HG03571 (cell line): ENCODE results near the gene ARHGEF6.
"Not testable (repeated sequence)": the region's sequence is repeated elsewhere in the genome, so short reads cannot be mapped to it uniquely, and the experiment has no call there.

Source experiments
- ATAC-seq: cut with Tn5 transposase; IDR thresholded peaks from one replicate; pipeline ENCODE4 v1.9.1; 2021; ENCODE audit not compliant: unreplicated experiment

The ARHGEF6 gene

GRCh38 chrX:136784231-136784630 lies 3.5 kb upstream of the ARHGEF6 start:
- ATAC-seq, result no peak

GRCh38 chrX:136783159-136783558 lies 2.4 kb upstream of the ARHGEF6 start:
- ATAC-seq, result no peak

- ATAC-seq, result no peak
Observed at GRCh38 chrX:136781180-136781797, 557 bp upstream of the ARHGEF6 start.

- no peak for ATAC-seq
Observed at GRCh38 chrX:136780241-136780640, 491 bp downstream of the ARHGEF6 start.

- no peak for ATAC-seq
Observed at GRCh38 chrX:136779346-136779781, 1.4 kb downstream of the ARHGEF6 start.

GRCh38 chrX:136778916-136779315 lies 1.8 kb downstream of the ARHGEF6 start:
- ATAC-seq, result no peak

GRCh38 chrX:136778020-136778419 lies 2.7 kb downstream of the ARHGEF6 start:
- ATAC-seq, result no peak

GRCh38 chrX:136773648-136774047 lies 7.1 kb downstream of the ARHGEF6 start:
- ATAC-seq, result no peak

- ATAC-seq, result not testable (repeated sequence)
Observed at GRCh38 chrX:136771869-136772268, 8.9 kb downstream of the ARHGEF6 start.

DNA sequence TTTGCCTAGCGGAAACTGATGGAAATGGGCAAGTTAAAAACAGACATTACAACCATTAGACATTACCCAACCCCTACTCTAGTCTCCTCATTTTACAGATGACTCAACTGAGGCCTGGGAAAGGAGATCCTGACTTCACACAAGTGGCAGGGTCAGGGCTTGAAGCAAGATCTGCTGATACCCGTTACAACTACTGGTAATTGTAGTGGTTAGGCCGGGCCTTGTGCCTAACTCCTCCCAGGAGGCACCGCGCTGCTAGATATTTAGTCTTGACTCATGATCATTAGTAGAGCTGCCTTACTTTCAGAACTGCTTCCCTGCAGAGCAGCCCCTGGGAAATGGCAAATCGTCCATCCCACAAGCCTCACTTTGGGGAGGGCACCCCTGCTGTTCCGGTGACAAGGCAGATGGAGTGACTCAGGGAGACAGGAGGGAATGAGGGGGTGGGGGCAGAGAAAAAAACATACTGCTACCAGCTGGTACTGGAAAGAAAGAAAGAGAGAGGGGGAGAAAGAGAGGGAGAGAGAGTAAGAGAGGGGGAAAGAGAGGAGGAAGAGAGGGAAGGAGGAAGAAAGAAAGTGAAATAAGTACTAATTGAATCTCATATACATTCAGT lies 12.2 kb downstream of the ARHGEF6 start:
- ATAC-seq, result no peak

- peak; percentile 73 for ATAC-seq
Observed at GRCh38 chrX:136767104-136767941, 13.4 kb downstream of the ARHGEF6 start.

DNA sequence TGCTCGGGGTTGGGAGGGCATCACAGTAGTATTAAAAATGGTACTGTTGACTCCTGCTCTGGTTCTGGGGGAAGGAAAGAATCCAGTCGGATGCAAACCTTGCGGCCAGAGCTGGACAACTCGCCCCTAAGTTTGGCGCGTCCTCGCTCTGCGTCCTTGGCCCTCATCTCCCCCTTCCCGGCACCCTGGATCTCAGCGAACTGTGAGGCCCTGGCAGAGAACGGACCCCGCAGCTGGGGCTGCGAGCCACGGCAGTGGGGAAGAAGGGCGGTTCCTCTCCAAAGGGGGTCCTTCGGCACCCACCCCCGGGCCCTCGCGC lies 14.0 kb downstream of the ARHGEF6 start:
- ATAC-seq, result no peak

DNA sequence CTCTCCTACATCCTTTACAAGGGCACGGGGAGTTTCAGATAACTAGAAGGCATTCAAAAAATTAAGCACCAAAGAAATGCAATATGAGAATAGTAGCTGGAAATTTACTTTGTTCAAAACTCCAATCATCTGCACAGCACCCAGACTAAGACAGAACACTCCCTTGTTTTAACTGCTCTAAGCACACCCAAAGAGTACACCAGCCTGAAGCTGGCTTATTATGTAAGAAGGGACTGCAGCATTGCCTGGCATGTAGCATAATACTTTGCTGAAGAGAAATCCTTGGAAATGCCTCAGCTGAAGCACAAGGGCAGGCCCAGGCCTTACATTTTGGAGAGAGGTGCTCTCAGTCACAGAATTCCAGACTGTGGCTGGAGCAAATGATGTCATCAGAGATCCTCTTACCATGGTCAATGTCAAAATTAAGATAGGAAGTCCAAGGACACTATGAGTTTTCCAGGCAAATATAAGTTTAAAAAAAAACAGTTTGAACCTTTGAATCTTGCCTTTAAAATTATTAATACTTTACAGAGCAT lies 14.8 kb downstream of the ARHGEF6 start:
- no peak for ATAC-seq

- no peak for ATAC-seq
Observed at GRCh38 chrX:136764206-136764605, 16.5 kb downstream of the ARHGEF6 start.

DNA sequence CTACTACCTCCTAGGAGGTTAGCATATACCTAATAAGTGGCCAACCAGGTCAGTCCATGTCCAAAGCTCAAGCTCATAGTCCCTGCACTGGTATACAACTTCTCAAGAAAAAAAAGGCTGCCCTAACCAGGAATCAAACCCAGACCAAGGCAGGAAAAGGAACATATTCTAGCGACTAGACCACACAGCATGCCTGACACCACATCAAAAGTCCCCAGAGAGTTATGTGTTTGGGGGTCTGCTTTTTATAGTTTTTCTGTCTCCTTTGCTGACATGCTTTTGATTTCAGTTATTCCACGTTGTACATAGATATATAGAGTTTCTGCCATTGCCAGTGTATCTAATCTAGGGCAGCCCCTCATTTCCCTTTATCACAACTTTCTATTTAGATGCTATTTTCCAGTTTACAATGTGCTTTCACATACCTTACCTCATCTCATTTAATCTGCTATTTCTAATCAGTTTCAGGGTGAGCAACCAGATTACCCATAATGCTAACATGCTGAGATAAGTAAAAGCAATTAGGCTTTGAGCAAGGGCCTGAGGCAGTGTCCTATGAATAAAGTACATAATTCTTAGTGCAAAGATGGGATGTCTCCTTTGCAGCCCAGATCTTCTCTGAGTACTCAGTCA lies 17.8 kb downstream of the ARHGEF6 start:
- ATAC-seq, result no peak

- ATAC-seq, result no peak
Observed at GRCh38 chrX:136761421-136761820, 19.3 kb downstream of the ARHGEF6 start.

DNA sequence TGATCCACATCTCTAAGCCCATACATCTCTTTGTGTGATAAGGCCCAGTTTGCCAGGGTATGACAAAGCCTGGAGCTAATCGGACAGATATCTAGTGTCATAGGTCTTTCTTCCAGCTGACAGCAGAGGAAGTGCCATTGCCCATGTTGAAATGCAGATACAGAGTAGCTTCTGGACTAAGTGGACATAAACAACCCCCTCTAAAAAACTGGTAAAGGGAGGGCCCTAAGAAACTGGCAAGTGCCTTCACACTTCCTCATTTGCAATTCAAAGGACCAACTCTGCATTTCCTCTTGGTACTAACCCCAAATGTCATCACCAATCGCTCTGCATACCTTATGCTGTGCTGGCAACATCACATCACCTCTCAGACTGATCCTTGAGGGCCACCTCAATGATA lies 20.8 kb downstream of the ARHGEF6 start:
- peak; percentile 85 for ATAC-seq

DNA sequence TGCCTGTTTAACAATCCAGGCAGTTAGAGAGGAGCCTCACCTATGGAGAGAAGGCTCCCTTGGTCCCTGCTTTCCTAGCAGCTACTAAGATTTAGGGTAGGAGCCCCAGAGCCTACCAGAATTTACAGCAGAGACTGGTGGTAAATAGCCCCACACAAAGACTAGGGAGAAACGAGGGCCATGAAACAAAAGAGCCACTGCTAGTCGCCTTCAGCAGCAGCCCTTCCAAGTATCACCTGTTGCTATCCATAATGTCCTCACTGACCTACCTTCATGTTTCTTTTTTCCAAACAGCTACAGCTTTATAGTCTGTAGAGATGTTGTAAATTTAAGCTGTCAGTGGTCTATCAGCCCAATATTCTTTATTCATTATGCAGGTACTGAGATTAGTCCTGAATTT lies 25.3 kb downstream of the ARHGEF6 start:
- no peak for ATAC-seq

- ATAC-seq, result no peak
Observed at GRCh38 chrX:136754651-136755050, 26.1 kb downstream of the ARHGEF6 start.

DNA sequence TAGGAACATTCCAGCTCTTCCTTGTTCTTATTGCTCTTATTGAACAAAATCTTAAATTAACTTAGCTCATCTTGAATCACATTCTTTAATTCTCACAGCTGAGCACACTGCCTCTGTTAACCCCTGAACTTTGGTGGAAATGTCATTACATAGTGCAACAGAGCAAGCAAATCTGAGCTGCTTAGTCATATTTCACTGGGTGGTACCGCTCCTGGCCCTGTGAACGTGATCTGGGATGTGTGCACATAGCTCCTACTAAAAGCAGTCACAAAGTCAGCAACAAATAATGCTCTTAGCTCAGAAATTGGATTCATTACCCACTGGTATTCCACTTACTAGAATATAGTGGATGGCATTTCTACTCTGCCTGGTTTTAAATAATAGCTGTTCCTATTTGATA lies 27.9 kb downstream of the ARHGEF6 start:
- ATAC-seq, result no peak

DNA sequence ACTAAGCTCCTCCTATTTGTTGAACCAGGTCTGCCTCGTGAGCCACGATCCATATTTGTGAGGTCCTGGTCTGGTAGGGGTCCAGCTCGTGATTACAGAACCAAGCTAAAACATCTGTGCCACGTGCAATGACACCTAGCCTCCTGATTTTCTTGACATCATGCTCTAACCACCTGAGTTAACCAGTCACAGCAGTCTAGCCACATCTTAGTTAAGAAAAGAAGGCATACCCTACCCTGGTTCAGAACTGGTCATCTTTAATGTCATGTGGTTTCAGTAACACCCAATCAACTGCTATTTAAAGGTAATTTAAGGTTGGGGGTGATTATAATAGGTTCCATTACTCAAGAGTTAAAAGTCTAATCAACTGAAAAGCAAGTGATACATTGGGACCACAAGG lies 28.4 kb downstream of the ARHGEF6 start:
- no peak for ATAC-seq
